ENCODE measurements around the gene POLR2I. TPM values are rescaled to one million over a fixed set of nuclear protein-coding genes. Genes with fewer than 3 reads are reported as not detected.
"Not testable (repeated sequence)": the region's sequence is repeated elsewhere in the genome, so short reads cannot be mapped to it uniquely, and the experiment has no call there.

POLR2I gene
- total RNA-seq, 1 experiment from 2014 or later = 165 TPM

GRCh38 chr19:36073121-36073876, 41.4 kb downstream of the POLR2I start:
- Mint-ChIP-seq H3K27me3 (ENCODE audit: low read depth) (no peaks in the 10 kb centered on the region), H3K27ac (no peak overlapping the region), H3K9me3 (0 out of 2 replicates have a peak, but pooled peaks cover 4% of the 10 kb centered on the region), H3K4me1 (no peaks in the 10 kb centered on the region), H3K36me3 (peaks cover 52% of the 10 kb centered on the region), H3K4me3 (no peak overlapping the region)
- TF ChIP-seq ZNF532 (CRISPR knock-in tag; IDR thresholded peaks at IDR 0.05; ENCODE audit: borderline replicate concordance) (no peak), ZNF671 (CRISPR knock-in tag; IDR thresholded peaks at IDR 0.05) (no peak), SOX15 (CRISPR knock-in tag; IDR thresholded peaks at IDR 0.05) (no peak), USF2 (CRISPR knock-in tag; IDR thresholded peaks at IDR 0.05) (no peak), AR (CRISPR knock-in tag; IDR thresholded peaks at IDR 0.05) (no peak), TP53 (CRISPR knock-in tag; IDR thresholded peaks at IDR 0.05) (no peak), NFATC4 (CRISPR knock-in tag; IDR thresholded peaks at IDR 0.05) (no peak)
- ChIA-PET POLR2A (no interaction called here), CTCF (no interaction called here)
- no peak for DNase-seq (ENCODE audit: low spot score)
- no peak for ATAC-seq

GRCh38 chr19:36072081-36072480, 42.6 kb downstream of the POLR2I start:
- TF ChIP-seq SP1 (CRISPR knock-in tag; conservative IDR thresholded peaks at IDR 0.05) (no peak), GRHL2 (CRISPR knock-in tag; IDR thresholded peaks at IDR 0.05; ENCODE audit: insufficient replicate concordance, severe bottlenecking) (no peak), SOX15 (CRISPR knock-in tag; IDR thresholded peaks at IDR 0.05) (no peak), PREB (CRISPR knock-in tag; IDR thresholded peaks at IDR 0.05; ENCODE audit: borderline replicate concordance) (no peak), ZNF263 (CRISPR knock-in tag; IDR thresholded peaks at IDR 0.05; ENCODE audit: low read depth) (no peak), NR3C1 (CRISPR knock-in tag; conservative IDR thresholded peaks at IDR 0.05; ENCODE audit: low read depth) (no peak), ZNF416 (CRISPR knock-in tag; IDR thresholded peaks at IDR 0.05) (no peak)
- ATAC-seq = no peak
- H3K27ac Mint-ChIP-seq = no peak overlapping the region
- CTCF ChIA-PET = no interaction called here
- no peak overlapping the region for H3K4me3 Mint-ChIP-seq
- POLR2A ChIA-PET = no interaction called here
- H3K9me3 Mint-ChIP-seq = 0 out of 2 replicates have a peak, but pooled peaks cover 7% of the 10 kb centered on the region
- no peaks in the 10 kb centered on the region for H3K27me3 Mint-ChIP-seq (ENCODE audit: low read depth)
- no peak for DNase-seq (ENCODE audit: low spot score)
- peaks cover 57% of the 10 kb centered on the region for H3K36me3 Mint-ChIP-seq
- no peaks in the 10 kb centered on the region for H3K4me1 Mint-ChIP-seq

GRCh38 chr19:36068810-36069499, 45.7 kb downstream of the POLR2I start:
- peaks cover 75% of the 10 kb centered on the region for H3K36me3 Mint-ChIP-seq
- H3K9me3 Mint-ChIP-seq; H3K27me3 Mint-ChIP-seq (ENCODE audit: low read depth); ATAC-seq; DNase-seq (ENCODE audit: low spot score); CTCF ChIA-PET; H3K4me1 Mint-ChIP-seq; H3K27ac Mint-ChIP-seq; POLR2A ChIA-PET; H3K4me3 Mint-ChIP-seq: not testable (repeated sequence)

Data from WTC11 (cell line).